Ovary (tissue), 3 donors: ENCODE results near the gene NUB1.

Source experiments
- CTCF ChIP-seq, 3 donors: fragments of 450-650 bp in 2 of 3; fragments of 200-600 bp in 1 of 3; IDR thresholded peaks; one replicate each; pipeline versions ENCODE4 v1.5.1 to v1.8.0; 2016 to 2022; ENCODE audit warnings: antibody characterized with exemption in 3 of 3, mild to moderate bottlenecking in 1 of 3
- POLR2A ChIP-seq: fragments of 450-650 bp; IDR thresholded peaks from one replicate; pipeline ENCODE4 v1.6.1; 2017; ENCODE audit warnings: antibody characterized with exemption, mild to moderate bottlenecking, moderate library complexity
- donor health status: DM: no; HTN: no; CAD: no.

GRCh38 chr7:151292850-151293249, 48.8 kb upstream of the NUB1 start:
- TF ChIP-seq CTCF (IDR thresholded peaks at IDR 0.05) = no peak
- TF ChIP-seq POLR2A = no peak
